T-helper 2 cell (primary cell): ENCODE data around the gene PRRC2A.

Experiments
- DNase-seq, 5 experiments: peaks; one replicate each; pipeline versions ENCODE4 v3.0.0 to v3.0.0-alpha.2; 2012 to 2022
- total RNA-seq, 2 donors: gene quantifications; one replicate each; lab custom pipeline; 2026; lab: John Stamatoyannopoulos, UW

Gene PRRC2A
- 199 to 283 reads per million in 2 donors for total RNA-seq

DNA sequence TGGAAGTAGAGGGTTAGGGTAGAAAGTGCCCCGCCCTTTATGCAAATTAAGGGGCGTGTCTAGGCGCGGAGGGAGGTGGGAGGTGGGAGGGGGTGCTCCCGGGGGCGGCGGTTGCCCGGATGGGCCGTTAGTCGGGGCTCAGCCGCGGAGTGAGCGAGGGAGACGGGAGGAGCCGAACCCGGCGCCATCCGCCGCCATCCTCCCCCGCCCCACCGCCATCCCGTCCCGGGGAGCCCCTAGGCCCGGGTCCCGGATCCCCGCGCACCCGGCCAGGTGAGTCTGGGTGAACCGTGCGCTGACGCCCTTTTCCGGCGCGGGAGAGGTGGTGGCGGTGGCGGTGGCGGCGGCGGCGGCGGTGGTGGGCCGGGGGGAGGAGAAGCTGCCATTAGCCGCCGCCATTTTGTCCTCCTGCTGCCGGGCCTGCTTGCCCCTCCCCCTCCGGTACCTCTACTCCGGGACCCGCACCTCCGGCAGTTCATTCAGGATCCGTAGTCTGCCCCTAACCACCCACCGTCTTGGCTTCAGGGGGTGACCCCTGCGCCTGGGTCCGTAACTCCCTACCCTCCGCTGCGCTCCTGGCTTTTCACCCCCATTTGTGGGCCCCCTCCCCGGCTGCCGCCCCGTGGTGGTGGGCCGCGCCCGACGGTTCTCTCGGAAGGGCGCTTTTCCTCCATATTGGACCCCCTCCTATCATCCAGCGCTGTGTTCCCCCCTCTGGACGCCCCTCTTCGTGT, at the start of gene PRRC2A:
PRRC2A (plus strand) TSS at position 130 of the 734 bp plus-strand sequence. CDS start 2,075 bp downstream, outside the sequence.
- peak in 2 of 5 experiments; percentile 89 to 93 for DNase-seq

DNA sequence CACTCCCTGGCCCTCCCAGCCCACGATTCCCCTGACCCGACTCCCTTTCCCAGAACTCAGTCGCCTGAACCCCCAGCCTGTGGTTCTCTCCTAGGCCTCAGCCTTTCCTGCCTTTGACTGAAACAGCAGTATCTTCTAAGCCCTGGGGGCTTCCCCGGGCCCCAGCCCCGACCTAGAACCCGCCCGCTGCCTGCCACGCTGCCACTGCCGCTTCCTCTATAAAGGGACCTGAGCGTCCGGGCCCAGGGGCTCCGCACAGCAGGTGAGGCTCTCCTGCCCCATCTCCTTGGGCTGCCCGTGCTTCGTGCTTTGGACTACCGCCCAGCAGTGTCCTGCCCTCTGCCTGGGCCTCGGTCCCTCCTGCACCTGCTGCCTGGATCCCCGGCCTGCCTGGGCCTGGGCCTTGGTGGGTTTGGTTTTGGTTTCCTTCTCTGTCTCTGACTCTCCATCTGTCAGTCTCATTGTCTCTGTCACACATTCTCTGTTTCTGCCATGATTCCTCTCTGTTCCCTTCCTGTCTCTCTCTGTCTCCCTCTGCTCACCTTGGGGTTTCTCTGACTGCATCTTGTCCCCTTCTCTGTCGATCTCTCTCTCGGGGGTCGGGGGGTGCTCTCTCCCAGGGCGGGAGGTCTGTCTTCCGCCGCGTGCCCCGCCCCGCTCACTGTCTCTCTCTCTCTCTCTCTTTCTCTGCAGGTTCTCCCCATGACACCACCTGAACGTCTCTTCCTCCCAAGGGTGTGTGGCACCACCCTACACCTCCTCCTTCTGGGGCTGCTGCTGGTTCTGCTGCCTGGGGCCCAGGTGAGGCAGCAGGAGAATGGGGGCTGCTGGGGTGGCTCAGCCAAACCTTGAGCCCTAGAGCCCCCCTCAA, 48.2 kb upstream of the PRRC2A start, which contains the start of gene LTA:
LTA (plus strand) TSS at position 249 of the 871 bp plus-strand sequence; CDS start at position 703, 454 bp downstream.
- DNase-seq, result peak; percentile 56 to 78 (median 74)

DNA sequence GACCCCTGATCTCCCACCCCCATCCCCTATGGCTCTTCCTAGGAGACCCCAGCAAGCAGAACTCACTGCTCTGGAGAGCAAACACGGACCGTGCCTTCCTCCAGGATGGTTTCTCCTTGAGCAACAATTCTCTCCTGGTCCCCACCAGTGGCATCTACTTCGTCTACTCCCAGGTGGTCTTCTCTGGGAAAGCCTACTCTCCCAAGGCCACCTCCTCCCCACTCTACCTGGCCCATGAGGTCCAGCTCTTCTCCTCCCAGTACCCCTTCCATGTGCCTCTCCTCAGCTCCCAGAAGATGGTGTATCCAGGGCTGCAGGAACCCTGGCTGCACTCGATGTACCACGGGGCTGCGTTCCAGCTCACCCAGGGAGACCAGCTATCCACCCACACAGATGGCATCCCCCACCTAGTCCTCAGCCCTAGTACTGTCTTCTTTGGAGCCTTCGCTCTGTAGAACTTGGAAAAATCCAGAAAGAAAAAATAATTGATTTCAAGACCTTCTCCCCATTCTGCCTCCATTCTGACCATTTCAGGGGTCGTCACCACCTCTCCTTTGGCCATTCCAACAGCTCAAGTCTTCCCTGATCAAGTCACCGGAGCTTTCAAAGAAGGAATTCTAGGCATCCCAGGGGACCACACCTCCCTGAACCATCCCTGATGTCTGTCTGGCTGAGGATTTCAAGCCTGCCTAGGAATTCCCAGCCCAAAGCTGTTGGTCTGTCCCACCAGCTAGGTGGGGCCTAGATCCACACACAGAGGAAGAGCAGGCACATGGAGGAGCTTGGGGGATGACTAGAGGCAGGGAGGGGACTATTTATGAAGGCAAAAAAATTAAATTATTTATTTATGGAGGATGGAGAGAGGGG, 47.0 kb upstream of the PRRC2A start:
- no peak for DNase-seq

DNA sequence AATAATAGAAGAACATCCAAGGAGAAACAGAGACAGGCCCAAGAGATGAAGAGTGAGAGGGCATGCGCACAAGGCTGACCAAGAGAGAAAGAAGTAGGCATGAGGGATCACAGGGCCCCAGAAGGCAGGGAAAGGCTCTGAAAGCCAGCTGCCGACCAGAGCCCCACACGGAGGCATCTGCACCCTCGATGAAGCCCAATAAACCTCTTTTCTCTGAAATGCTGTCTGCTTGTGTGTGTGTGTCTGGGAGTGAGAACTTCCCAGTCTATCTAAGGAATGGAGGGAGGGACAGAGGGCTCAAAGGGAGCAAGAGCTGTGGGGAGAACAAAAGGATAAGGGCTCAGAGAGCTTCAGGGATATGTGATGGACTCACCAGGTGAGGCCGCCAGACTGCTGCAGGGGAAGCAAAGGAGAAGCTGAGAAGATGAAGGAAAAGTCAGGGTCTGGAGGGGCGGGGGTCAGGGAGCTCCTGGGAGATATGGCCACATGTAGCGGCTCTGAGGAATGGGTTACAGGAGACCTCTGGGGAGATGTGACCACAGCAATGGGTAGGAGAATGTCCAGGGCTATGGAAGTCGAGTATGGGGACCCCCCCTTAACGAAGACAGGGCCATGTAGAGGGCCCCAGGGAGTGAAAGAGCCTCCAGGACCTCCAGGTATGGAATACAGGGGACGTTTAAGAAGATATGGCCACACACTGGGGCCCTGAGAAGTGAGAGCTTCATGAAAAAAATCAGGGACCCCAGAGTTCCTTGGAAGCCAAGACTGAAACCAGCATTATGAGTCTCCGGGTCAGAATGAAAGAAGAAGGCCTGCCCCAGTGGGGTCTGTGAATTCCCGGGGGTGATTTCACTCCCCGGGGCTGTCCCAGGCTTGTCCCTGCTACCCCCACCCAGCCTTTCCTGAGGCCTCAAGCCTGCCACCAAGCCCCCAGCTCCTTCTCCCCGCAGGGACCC, 46.1 kb upstream of the PRRC2A start:
- DNase-seq, result no peak

DNA sequence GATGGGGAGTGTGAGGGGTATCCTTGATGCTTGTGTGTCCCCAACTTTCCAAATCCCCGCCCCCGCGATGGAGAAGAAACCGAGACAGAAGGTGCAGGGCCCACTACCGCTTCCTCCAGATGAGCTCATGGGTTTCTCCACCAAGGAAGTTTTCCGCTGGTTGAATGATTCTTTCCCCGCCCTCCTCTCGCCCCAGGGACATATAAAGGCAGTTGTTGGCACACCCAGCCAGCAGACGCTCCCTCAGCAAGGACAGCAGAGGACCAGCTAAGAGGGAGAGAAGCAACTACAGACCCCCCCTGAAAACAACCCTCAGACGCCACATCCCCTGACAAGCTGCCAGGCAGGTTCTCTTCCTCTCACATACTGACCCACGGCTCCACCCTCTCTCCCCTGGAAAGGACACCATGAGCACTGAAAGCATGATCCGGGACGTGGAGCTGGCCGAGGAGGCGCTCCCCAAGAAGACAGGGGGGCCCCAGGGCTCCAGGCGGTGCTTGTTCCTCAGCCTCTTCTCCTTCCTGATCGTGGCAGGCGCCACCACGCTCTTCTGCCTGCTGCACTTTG, 45.1 kb upstream of the PRRC2A start, which contains the start of gene TNF:
TNF (plus strand) TSS at position 231 of the 567 bp plus-strand sequence; CDS start at position 408, 177 bp downstream.
- peak; percentile 48 to 80 (median 70) for DNase-seq

DNA sequence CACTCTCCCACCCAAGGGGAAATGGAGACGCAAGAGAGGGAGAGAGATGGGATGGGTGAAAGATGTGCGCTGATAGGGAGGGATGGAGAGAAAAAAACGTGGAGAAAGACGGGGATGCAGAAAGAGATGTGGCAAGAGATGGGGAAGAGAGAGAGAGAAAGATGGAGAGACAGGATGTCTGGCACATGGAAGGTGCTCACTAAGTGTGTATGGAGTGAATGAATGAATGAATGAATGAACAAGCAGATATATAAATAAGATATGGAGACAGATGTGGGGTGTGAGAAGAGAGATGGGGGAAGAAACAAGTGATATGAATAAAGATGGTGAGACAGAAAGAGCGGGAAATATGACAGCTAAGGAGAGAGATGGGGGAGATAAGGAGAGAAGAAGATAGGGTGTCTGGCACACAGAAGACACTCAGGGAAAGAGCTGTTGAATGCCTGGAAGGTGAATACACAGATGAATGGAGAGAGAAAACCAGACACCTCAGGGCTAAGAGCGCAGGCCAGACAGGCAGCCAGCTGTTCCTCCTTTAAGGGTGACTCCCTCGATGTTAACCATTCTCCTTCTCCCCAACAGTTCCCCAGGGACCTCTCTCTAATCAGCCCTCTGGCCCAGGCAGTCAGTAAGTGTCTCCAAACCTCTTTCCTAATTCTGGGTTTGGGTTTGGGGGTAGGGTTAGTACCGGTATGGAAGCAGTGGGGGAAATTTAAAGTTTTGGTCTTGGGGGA, 44.4 kb upstream of the PRRC2A start:
- peak in 1 of 5 experiments; percentile 45 for DNase-seq

DNA sequence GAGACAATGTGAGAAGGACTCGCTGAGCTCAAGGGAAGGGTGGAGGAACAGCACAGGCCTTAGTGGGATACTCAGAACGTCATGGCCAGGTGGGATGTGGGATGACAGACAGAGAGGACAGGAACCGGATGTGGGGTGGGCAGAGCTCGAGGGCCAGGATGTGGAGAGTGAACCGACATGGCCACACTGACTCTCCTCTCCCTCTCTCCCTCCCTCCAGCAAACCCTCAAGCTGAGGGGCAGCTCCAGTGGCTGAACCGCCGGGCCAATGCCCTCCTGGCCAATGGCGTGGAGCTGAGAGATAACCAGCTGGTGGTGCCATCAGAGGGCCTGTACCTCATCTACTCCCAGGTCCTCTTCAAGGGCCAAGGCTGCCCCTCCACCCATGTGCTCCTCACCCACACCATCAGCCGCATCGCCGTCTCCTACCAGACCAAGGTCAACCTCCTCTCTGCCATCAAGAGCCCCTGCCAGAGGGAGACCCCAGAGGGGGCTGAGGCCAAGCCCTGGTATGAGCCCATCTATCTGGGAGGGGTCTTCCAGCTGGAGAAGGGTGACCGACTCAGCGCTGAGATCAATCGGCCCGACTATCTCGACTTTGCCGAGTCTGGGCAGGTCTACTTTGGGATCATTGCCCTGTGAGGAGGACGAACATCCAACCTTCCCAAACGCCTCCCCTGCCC, 43.5 kb upstream of the PRRC2A start:
- peak in 2 of 5 experiments; percentile 73 to 90 for DNase-seq

DNA sequence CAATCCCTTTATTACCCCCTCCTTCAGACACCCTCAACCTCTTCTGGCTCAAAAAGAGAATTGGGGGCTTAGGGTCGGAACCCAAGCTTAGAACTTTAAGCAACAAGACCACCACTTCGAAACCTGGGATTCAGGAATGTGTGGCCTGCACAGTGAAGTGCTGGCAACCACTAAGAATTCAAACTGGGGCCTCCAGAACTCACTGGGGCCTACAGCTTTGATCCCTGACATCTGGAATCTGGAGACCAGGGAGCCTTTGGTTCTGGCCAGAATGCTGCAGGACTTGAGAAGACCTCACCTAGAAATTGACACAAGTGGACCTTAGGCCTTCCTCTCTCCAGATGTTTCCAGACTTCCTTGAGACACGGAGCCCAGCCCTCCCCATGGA, 42.9 kb upstream of the PRRC2A start:
- no peak for DNase-seq

DNA sequence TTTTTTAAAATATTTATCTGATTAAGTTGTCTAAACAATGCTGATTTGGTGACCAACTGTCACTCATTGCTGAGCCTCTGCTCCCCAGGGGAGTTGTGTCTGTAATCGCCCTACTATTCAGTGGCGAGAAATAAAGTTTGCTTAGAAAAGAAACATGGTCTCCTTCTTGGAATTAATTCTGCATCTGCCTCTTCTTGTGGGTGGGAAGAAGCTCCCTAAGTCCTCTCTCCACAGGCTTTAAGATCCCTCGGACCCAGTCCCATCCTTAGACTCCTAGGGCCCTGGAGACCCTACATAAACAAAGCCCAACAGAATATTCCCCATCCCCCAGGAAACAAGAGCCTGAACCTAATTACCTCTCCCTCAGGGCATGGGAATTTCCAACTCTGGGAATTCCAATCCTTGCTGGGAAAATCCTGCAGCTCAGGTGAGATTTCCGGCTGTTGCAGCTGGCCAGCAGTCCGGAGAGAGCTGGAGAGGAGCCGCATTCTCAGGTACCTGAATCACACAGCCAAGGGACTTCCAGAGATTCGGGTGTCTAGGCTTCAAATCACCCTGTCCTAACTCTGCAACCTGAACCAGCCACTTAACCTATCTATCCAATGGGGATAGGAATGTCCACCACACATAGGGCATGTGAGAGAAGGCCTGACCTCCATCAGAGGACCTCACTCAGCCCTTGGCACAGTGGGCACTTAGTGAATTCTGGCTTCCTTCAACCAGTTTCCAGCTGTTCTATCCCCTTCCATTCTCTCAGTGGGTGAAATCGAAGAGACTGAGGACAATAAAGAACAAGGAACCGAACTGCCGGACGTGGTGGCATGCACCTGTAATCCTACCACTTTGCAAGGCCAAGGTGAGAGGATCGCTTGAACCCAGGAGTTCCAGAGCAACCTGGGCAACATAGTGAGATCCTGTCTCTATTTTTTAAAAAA, 42.1 kb upstream of the PRRC2A start:
- no peak for DNase-seq

DNA sequence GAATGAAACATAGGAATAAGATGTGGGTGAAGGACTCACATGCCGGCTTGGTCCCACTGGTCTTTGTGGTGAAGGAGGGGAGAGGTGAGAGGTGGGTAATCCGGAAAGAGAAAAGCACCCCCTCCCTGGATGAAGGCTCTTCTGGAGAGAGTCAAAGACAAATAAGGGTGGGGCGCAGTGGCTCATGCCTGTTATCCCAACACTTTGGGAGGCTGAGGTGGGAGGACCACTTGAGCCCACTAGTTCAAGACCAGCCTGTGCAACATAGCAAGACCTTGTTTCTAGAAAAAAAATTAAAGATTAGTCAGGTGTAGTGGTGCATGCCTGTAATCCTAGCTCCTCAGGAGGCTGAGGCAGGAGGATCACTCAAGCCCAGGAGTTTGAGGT, 41.4 kb upstream of the PRRC2A start:
- DNase-seq, result no peak

DNA sequence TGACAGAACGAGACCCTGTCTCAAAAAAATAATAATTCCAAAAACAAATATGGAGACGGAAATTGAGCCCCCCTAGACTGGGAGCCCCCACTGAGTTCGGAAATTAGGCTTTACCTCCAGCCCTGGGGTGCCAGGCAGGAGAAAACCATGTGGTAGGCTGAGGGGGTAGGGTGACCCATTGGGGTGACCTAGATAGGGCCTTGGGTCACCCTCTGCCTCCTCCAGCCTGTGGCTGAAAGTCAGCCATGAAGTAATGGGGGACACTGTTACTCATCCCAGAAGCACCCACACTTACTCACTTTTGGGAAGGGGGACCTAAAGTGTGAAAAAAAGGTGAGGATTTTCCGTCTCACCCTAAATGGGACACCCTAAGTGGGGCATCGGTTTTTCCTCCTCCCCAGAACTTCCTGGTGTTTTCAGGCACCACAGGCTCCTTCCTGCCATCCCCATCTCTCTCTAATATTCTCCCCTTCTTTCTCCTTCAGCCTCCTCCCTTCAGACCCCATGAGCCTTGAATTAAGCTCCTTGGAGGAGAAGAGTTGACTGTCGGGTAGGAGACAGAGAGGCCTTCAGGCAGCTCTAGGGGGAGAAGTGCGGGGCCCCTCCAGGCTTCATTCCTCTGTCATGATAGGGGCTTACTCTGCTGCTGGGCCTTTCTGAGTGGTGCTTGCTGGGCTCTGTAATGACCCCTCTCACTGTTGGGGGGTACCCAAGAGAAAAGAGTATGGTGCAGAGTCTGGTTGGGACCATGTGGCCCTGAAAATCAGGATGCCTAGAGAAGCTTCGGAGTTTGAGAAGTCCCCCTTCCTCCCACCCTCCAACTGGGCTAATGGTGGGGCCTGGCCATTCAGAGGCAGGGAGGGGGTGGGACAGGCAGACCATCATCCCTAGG, 40.7 kb upstream of the PRRC2A start:
- DNase-seq, result no peak

DNA sequence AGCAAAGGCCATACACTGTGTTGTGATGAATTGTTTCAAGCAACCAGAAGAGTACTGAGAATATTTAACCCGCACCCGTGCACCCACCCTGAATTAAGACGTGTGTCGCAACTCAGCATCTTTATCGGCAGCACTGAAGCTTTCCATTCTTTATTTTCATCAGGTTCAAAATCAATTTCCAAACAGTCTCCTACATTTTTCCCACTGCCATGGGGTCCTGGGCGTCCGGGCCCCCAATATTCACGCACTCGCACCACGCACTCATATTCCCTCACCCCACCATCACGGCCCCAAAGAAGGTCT, 40.1 kb upstream of the PRRC2A start:
- no peak for DNase-seq

DNA sequence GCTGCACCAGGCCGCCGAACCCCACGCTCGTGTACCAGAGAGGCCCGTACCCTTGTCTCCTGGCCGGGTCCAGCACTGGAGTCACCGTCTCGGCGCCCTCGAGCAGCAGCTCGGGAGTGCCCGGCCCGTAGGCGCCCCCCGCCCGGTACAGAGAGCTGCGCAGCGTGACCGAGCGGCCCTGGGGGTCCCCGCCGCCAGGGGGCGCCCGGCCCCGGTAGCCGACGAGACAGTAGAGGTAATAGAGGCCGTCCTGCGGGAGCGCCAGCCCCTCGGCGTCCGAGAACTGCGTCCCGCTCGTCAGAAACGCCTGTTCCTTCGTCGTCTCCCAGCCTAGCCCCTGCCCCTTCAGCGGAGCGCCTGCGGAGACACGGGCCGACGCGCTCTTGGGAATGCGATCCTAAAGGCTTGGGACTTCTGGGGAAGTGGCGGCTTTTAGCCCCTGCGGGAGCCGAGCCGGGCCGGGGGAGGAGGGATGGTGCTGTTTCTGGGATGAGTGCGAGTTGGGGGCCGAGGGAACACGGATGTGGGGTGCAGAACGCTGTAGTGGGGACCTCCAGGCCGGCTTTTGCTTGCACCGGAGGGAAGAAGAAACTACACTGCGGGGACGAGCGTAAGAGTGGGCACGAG, 39.6 kb upstream of the PRRC2A start:
- DNase-seq, result peak; percentile 78 to 85 (median 84)

DNA sequence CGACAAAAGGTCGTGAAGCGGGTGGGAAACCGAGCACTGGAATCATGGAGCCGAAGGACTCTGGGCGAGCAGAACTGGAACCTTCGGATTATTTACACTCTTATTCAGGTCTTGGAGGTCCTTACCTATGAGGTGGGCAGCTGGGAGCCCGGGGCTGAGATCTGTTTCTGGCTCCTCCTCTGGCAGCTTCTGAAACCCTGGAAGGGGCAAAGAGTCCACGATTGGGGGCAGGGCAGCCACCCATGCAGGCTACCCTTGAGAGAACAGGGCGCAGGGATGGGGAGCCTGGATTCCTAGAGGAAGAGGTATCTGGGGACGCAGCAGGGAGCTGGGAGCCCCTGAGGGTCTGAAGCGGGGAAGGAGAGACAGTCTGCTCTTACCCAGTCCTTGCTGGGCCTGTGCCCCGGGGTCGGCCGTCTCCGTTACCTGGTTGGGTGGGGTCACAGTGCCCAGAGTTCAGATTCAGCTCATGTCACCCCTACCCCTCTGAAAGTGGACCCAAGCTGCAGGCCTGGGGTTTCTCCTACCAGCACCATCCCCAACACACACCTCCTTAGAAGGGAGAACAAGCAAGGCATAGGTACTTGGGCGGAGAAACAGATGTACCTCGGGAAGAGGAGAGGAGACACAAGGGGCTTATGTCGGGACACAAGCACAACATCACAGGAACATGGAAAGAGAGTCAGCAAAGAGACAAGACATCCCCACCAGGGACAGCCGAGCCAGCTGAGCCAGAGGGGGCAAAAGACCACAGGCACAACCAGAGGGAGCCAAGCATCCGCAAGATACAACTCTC, 38.9 kb upstream of the PRRC2A start:
- peak in 1 of 5 experiments; percentile 30 for DNase-seq

DNA sequence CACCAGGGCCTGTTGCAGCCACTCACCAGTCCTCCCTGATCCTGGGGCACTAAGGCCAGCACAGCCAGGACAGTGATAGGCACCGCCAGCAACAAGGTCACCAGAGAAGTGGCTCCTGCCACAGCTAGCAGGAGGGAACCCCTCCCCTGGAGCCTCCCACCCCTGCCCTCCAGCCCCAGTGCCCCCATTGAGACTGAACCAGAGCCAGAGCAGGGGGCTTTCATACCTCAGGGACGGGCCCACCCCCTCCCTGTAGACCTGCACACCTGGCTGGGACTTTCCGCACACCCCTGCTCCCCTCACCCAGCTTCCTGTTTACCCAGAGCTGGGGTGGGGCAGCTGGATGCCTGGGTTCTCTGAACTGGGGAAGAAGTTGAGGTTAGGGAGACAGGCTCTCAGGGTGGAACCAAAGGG, 38.3 kb upstream of the PRRC2A start, which contains the start of gene LTB:
LTB (minus strand) TSS at position 195 of the 414 bp plus-strand sequence; CDS start at position 188, 7 bp downstream.
- peak in 4 of 5 experiments; percentile 53 to 72 (median 64) for DNase-seq

DNA sequence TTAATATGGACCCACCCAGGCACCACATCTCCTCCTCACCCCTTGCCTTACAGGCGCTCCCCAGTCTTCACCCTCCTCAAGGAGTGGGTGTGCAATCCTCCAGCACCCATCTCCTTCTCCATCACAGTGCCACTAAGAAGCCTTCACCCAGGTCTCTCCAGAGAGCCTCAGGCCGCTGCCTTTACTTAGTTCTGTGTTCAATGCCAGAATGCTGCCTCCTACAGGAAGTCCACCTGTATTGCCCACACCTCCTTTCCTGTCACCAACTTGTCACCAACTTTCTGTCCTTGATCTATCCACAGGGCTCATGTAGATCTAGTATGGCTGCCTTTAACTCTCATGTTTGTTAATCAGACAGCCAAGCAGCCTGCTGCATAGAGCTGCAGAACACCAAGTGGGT, 35.0 kb upstream of the PRRC2A start:
- DNase-seq, result peak in 2 of 5 experiments; percentile 35 to 84
